KOPT-K1 (cell line): Measurements from ENCODE around the gene TACC2.

Source experiments
- H3K27ac ChIP-seq: fragments of 200-600 bp; sonication (generic); 2 replicates; pipeline ENCODE4 v1.5.1; 2016; ENCODE audit warnings: antibody characterized with exemption, mild to moderate bottlenecking, low read depth, low read length; ENCODE audit not compliant: poor library complexity, severe bottlenecking
- H3K36me3 ChIP-seq: fragments of 200-600 bp; sonication (generic); 2 replicates; pipeline ENCODE4 v1.5.1; 2017; ENCODE audit warnings: antibody characterized with exemption, mild to moderate bottlenecking, low read length, moderate library complexity; ENCODE audit not compliant: insufficient read depth
- H3K9me3 ChIP-seq: fragments of 200-600 bp; sonication (generic); 2 replicates; pipeline ENCODE4 v1.5.1; 2017; ENCODE audit warnings: antibody characterized with exemption, low read length, mild to moderate bottlenecking; ENCODE audit not compliant: insufficient read depth, poor library complexity, severe bottlenecking

TACC2 gene

DNA sequence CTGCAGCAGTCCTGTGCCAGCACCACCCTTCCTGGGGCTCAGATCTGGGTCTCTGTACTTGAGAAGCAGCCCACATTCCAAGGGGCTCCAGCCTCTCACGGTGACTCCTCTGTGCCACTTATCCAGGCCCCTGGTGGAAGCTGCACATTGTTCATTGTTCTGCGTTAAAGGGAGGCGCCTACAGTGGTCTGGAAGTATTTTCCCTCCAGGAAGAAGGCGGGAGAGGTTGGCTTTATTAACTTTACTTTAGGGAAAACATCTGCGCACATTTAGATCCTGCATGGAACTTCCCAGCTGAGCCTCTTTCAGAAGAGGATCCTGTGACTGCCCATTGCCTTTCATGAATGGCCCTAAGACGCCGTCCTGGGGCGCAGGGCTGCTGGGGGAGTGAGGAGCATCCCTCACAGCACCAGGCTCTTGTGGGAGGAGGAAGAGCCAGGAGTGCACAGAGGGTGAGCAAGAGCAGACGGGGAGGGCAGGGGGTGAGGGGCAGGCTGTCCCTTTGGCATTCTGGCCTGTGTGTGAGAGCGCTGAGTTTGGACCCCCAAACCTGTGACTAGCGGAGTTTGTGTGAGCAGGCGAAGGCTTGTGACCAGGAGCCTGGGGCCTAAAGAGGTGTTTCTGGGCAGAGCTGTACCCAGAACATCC lies 183.5 kb downstream of the TACC2 start:
- H3K36me3 ChIP-seq, result no peaks in the 10 kb centered on the region
- no peaks in the 10 kb centered on the region for H3K9me3 ChIP-seq
- H3K27ac ChIP-seq, result no peak overlapping the region

GRCh38 chr10:122173337-122173736 lies 184.4 kb downstream of the TACC2 start:
- H3K27ac ChIP-seq, result no peak overlapping the region
- H3K9me3 ChIP-seq, result no peaks in the 10 kb centered on the region
- no peaks in the 10 kb centered on the region for H3K36me3 ChIP-seq

GRCh38 chr10:122173766-122174435 lies 184.9 kb downstream of the TACC2 start:
- no peaks in the 10 kb centered on the region for H3K36me3 ChIP-seq
- H3K9me3 ChIP-seq, result no peaks in the 10 kb centered on the region
- no peak overlapping the region for H3K27ac ChIP-seq

- H3K9me3 ChIP-seq, result no peaks in the 10 kb centered on the region
- no peaks in the 10 kb centered on the region for H3K36me3 ChIP-seq
- no peak overlapping the region for H3K27ac ChIP-seq
Measured at GRCh38 chr10:122176232-122177213, 187.6 kb downstream of the TACC2 start.

DNA sequence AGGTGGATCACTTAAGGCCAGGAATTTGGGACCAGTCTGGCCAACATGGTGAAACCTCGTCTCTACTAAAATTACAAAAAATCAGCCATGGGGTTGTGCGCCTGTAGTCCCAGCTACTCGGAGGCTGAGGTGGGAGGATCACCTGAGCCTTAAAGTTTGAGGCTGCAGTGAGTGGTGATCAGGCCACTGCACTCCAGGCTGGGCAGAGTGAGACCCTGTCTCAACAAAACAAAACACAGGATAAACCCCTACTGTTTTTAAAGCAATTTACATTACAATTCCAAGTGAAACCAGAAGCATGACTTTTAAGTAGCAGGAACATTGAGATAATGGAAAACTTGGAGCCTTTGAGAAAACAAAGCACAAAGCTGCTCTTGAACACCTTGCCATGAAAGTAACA lies 189.7 kb downstream of the TACC2 start:
- no peaks in the 10 kb centered on the region for H3K9me3 ChIP-seq
- no peaks in the 10 kb centered on the region for H3K36me3 ChIP-seq
- H3K27ac ChIP-seq, result no peak overlapping the region

- Histone ChIP-seq H3K9me3 (no peaks in the 10 kb centered on the region), H3K36me3 (no peaks in the 10 kb centered on the region), H3K27ac (no peak overlapping the region)
Measured at GRCh38 chr10:122181041-122181732, 192.2 kb downstream of the TACC2 start.

GRCh38 chr10:122181876-122182275 lies 192.9 kb downstream of the TACC2 start:
- Histone ChIP-seq H3K27ac (no peak overlapping the region), H3K9me3 (no peaks in the 10 kb centered on the region), H3K36me3 (no peaks in the 10 kb centered on the region)

GRCh38 chr10:122182308-122182707 lies 193.3 kb downstream of the TACC2 start:
- H3K27ac ChIP-seq, result no peak overlapping the region
- H3K36me3 ChIP-seq, result no peaks in the 10 kb centered on the region
- no peaks in the 10 kb centered on the region for H3K9me3 ChIP-seq

DNA sequence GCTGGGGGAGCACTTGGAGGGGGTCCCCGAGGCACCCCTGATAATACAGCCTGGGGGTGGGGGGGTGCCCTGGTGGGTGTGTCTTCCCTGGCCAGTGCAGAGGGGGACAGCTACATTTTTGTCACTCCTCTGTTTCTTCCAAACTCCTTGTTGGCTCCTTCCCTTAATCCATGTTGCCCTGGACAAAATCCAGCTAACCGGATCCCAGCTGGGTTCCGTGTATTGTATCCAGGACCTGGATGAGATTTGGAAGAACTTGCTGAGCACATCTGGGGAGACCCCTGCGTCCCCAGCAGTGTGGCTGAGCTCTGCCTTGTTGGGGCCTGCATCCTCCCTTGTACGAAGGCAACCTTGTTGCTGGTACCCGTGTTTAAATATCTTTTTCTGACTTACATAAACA lies 195.3 kb downstream of the TACC2 start:
- H3K27ac ChIP-seq, result no peak overlapping the region
- H3K36me3 ChIP-seq, result no peaks in the 10 kb centered on the region
- no peaks in the 10 kb centered on the region for H3K9me3 ChIP-seq

DNA sequence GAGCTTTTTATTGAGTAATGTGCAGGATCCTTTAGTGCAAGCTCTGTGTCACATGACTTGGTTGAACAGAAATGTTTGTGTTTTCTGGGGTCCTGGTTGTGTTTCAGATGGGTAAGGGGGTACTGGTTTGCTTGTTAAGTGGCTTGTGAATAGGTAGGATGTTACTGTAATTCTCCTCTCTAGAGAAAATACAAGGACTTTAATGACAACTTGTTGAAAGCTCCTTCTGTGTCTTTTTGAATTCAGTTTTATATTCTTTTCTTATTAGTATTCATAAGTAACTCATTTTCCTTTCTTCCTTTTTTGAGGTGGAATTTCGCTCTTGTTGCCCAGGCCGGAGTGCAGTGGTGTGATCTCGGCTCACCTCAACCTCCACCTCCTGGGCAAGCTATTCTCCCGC lies 196.7 kb downstream of the TACC2 start:
- Histone ChIP-seq H3K27ac (no peak overlapping the region), H3K9me3 (no peaks in the 10 kb centered on the region), H3K36me3 (no peaks in the 10 kb centered on the region)

GRCh38 chr10:122186816-122187810 lies 198.2 kb downstream of the TACC2 start:
- H3K27ac ChIP-seq, result no peak overlapping the region
- H3K36me3 ChIP-seq, result no peaks in the 10 kb centered on the region
- no peaks in the 10 kb centered on the region for H3K9me3 ChIP-seq

DNA sequence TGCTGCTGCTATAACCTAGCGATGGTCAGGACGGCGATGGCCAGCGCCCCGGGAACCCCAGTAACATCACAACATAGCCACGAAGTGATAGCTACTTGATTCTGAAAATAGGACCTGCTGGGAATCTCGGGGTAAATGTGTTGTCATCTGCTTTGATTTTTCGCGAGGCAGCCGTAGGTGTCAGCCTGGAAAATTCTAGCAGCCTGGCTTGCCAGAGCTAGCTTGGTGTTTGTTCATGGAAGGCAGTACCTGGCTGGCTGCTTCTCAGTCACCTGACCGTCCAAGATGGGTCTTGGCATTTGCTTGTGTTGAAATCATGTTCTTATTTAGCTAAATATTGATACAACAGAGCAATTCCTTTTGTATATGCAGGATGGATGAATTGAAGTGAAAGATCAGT lies 199.7 kb downstream of the TACC2 start:
- no peaks in the 10 kb centered on the region for H3K9me3 ChIP-seq
- no peak overlapping the region for H3K27ac ChIP-seq
- no peaks in the 10 kb centered on the region for H3K36me3 ChIP-seq

DNA sequence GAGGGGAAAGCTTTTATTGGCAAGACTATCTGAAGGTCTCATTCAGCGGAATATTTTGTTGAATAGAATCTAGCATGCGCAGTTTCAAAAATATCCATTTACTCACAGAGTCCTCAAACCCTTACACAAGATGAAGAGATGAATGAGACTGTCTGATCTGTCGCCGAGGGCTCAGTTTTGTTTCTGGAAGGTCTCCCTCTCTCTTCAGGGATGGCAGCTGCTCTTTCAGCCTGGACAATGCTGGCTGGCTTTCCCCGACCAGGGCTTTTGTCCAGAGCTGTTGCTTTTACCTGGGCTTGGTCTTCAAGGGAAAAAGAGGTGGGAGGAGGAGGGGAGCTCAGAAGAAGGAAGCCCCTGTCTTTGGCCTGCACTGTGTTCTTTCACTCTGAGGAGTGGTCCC lies 200.2 kb downstream of the TACC2 start:
- H3K36me3 ChIP-seq, result no peaks in the 10 kb centered on the region
- H3K9me3 ChIP-seq, result no peaks in the 10 kb centered on the region
- H3K27ac ChIP-seq, result no peak overlapping the region
